WERI-Rb-1 (cell line): ENCODE results near the gene CCDC6.
"Not testable (repeated sequence)": the region's sequence is repeated elsewhere in the genome, so short reads cannot be mapped to it uniquely, and the experiment has no call there.

Experiments
- DNase-seq: peaks from one replicate; pipeline ENCODE4 v3.0.0-alpha.2; 2020
- H3K27ac ChIP-seq: fragments of 250-450 bp; sonication (Bioruptor Pico); 2 replicates; pipeline ENCODE4 v1.5.1; 2020; ENCODE audit warnings: mild to moderate bottlenecking, moderate library complexity
- H3K27me3 ChIP-seq: fragments of 250-450 bp; sonication (Bioruptor Pico); 2 replicates; pipeline ENCODE4 v1.5.1; 2021; ENCODE audit warnings: mild to moderate bottlenecking, low read depth, moderate library complexity; ENCODE audit not compliant: insufficient read depth, severe bottlenecking
- H3K36me3 ChIP-seq: fragments of 250-450 bp; sonication (Bioruptor Pico); 2 replicates; pipeline ENCODE4 v1.5.1; 2020; ENCODE audit warnings: mild to moderate bottlenecking, moderate library complexity
- H3K4me3 ChIP-seq: 2 replicates; pipeline ENCODE4 v1.5.1; 2011; ENCODE audit warnings: low read depth, mild to moderate bottlenecking, control low read depth, low read length
- H3K9me3 ChIP-seq: fragments of 250-450 bp; sonication (Bioruptor Pico); 2 replicates; pipeline ENCODE4 v1.5.1; 2021; ENCODE audit warnings: mild to moderate bottlenecking, moderate library complexity; ENCODE audit not compliant: severe bottlenecking
- TF ChIP-seq, protein P1 (sequence below): IDR thresholded peaks from 2 replicates; pipeline ENCODE4 v1.5.1; 2011; ENCODE audit warnings: low read depth, mild to moderate bottlenecking, control low read depth, inconsistent platforms, low read length

Gene CCDC6

DNA sequence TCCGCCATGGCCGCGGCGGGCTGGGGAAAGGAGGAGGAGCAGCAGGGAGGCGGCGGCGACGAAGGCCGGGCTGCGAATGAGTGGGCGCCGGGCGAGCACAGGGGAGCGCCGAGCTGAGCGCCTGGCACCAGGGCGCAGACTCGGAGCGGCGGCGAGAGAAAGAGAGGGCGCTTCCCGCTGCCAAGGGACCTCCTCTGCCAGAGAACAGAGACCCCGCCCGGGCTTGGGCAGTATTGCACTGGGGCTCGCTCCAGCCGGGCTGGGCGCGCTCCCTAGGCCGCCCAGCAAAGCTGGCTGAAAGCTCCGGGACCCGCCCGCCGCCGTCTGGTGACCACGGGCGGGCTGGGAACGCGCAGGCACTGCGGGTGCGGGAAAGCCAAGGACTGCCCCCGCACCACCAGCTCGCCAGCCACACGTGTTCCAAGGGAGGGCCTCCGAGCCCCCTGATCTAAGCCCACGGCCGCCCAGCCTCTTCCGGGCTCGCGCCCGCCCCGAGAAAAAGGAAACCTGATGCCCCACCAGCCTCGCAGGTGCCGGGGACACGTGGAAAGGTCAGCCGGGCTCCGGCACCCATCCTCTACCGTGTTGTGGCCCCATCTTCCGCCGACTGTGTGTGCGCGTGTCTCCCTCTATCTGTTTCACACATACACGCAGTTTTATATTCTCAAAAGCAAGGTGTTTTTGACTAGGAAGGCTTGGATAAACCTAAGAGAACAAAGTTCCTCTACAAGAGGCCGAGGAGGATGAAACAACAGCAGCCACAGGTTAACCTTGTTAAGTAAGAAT, at the start of gene CCDC6:
TSS of gene CCDC6 (minus strand) at position 140 of the 786 bp plus-strand sequence. CDS start at position 8, 132 bp downstream.
- Histone ChIP-seq H3K27ac (peak within 1 kb of the TSS; percentile 92), H3K9me3 (no peaks in the 10 kb centered on the region), H3K27me3 (no peaks in the 10 kb centered on the region), H3K36me3 (no peaks in the 10 kb centered on the region; the same call in 1 of the 2 replicates), H3K4me3 (peak within 1 kb of the TSS; percentile 92)
- TF ChIP-seq, protein P1, sequence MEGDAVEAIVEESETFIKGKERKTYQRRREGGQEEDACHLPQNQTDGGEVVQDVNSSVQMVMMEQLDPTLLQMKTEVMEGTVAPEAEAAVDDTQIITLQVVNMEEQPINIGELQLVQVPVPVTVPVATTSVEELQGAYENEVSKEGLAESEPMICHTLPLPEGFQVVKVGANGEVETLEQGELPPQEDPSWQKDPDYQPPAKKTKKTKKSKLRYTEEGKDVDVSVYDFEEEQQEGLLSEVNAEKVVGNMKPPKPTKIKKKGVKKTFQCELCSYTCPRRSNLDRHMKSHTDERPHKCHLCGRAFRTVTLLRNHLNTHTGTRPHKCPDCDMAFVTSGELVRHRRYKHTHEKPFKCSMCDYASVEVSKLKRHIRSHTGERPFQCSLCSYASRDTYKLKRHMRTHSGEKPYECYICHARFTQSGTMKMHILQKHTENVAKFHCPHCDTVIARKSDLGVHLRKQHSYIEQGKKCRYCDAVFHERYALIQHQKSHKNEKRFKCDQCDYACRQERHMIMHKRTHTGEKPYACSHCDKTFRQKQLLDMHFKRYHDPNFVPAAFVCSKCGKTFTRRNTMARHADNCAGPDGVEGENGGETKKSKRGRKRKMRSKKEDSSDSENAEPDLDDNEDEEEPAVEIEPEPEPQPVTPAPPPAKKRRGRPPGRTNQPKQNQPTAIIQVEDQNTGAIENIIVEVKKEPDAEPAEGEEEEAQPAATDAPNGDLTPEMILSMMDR = peak; percentile 84
- peak; percentile 95 for DNase-seq

DNA sequence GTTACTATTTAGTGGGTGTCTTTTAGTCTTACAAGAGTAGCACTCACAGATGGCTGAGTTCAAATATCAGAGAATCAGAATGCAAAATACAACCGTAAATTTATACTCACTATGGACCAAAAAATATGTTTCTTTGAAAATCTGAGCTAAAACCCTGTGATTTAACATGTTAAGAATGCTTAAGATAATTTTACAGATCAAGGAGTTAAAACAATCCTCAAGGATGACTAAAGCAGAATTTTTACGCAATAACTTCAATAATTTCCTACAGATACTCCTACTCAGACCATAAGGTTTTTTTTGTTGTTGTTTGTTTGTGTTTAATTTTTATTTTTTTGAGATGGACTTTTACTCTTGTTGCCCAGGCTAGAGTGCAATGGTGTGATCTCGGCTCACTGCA, 47.9 kb upstream of the CCDC6 start:
- Histone ChIP-seq H3K27ac (no peak overlapping the region), H3K36me3 (no peaks in the 10 kb centered on the region), H3K27me3 (no peaks in the 10 kb centered on the region), H3K4me3 (no peak overlapping the region), H3K9me3 (no peaks in the 10 kb centered on the region)
- no peak for DNase-seq
- TF ChIP-seq, protein P1 = no peak

DNA sequence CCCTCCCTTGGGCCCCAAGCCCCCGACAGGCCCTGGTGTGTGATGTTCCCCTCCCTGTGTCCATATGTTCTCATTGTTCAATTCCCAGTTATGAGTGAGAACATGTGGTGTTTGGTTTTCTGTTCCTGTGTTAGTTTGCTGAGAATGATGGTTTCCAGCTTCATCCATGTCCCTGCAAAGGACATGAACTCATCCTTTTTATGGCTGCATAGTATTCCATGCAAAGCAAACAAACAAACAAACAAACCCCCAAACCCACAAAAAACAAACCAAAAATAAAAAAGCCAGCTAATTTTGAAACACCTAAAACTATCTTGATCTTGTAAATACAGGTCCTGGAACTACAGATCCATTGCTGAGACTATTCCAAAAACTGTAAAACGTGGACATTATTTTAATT, 47.4 kb upstream of the CCDC6 start:
- H3K36me3 ChIP-seq, H3K27ac ChIP-seq, H3K4me3 ChIP-seq, H3K9me3 ChIP-seq, H3K27me3 ChIP-seq, DNase-seq: not testable (repeated sequence)

DNA sequence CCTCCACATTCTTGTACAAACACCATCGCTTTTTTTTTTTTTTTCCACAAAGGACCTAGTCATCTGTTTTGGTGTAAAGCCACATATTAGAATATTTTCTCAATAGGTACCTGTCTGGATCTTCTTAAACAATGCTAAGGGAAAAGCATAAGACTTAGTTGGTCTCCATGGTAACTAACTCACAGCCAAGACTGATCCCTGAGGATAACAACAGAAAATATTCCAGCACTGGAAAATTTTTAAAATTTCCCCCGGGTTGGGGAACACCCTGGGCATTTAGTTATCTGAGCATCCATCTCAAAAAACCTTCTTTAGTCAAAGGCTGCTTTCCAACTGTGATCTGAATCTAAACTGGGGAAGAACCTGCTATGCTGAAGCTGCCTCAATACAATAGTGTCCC, 43.7 kb upstream of the CCDC6 start:
- TF ChIP-seq, protein P1 = no peak

DNA sequence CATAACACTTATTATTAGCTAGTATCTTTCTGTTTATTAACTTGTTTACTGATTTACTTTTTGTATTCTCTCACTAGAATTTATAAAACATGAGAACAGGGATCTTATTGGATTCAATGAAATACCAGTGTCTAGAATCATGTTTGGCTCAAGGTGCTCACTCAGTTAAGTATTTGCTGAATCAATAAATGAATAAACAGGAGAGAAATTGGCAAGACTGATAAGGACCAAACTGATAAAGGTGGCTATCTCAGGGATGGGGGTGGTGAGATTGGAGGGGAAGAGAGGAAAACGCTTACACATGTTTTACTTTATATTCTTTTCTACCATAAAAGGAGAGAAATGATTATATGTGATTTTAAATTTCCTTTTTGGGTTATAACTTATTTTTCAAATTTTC, 43.3 kb upstream of the CCDC6 start:
- DNase-seq = no peak
- H3K27me3 ChIP-seq = no peaks in the 10 kb centered on the region
- no peak overlapping the region for H3K4me3 ChIP-seq
- TF ChIP-seq, protein P1 = no peak
- no peaks in the 10 kb centered on the region for H3K36me3 ChIP-seq
- no peak overlapping the region for H3K27ac ChIP-seq
- H3K9me3 ChIP-seq = no peaks in the 10 kb centered on the region

More for the DNA sequence above, 43.7 kb upstream of the CCDC6 start:
- DNase-seq = no peak
- Histone ChIP-seq H3K4me3 (no peak overlapping the region), H3K9me3 (no peaks in the 10 kb centered on the region), H3K27me3 (no peaks in the 10 kb centered on the region), H3K36me3 (no peaks in the 10 kb centered on the region), H3K27ac (no peak overlapping the region)

DNA sequence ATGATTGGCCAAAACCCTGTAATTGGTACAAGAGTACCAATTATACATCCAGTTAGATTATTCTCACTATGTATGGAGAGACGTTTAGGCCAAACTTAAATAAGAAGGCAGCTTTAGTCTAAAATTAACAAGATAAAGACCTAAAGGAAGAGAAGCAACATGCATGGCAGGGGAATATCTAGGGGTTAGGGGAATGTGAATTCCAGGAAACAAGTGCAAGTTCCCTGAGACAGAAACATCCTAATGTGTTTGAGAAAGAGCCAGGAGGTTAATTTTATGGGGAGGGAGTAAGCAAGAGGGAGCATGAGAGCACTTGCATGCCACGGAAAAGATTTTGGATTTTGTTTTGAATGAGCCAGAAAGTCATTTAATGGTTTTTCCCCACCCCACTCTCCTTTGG, 39.6 kb upstream of the CCDC6 start:
- Histone ChIP-seq H3K36me3 (no peaks in the 10 kb centered on the region), H3K27ac (no peak overlapping the region), H3K9me3 (no peaks in the 10 kb centered on the region), H3K27me3 (no peaks in the 10 kb centered on the region), H3K4me3 (no peak overlapping the region)
- DNase-seq = no peak
- TF ChIP-seq, protein P1 = no peak
